ENCODE measurements around the gene DESI2.
"Not testable (repeated sequence)": the region's sequence is repeated elsewhere in the genome, so short reads cannot be mapped to it uniquely, and the experiment has no call there.

DESI2 gene

GRCh38 chr1:244655186-244655585 is 2.3 kb downstream of the DESI2 start:
- DNase-seq: no peak

DNA sequence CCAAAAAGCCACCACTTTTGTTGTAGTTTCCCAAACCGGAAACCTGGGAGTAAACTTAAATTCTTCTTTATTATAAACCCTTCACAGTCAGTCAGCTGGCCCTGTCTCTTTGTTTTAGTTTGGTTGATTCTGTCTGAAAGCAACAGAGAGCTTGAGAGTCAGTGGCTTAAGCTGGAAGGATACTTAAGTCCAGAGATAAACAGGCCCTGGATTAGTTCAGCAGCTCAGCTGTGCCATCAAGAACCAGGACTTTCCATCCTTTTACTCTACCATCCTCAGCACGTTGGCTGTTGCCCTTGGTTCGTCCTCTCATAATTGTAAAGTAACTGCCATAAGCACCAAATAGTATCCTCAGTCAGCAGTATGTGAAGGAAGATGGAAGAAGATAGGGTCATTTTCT is 4.5 kb downstream of the DESI2 start:
- no peak for DNase-seq

GRCh38 chr1:244659694-244660093 is 6.8 kb downstream of the DESI2 start:
- no peak for DNase-seq

DNA sequence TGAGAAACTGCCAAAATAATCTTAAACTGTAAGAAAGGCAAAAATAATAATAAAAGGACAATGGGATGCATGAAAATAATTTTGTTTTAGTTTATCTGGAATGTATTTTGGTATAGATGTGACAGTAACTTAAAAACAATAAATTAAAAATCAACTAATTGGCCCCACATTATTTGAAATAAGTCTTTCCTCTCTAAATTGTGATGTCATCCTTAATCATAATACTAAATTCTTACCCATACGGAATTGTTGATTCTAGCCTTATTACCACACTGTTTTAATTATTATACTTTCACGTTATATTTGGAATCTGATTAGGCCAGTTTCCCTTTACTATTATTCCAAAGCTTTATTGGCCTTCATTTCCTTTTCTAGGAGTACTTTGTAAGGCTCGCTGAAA is 7.7 kb downstream of the DESI2 start:
- no peak for DNase-seq

GRCh38 chr1:244661569-244662312 is 8.8 kb downstream of the DESI2 start:
- not testable (repeated sequence) for DNase-seq

GRCh38 chr1:244662599-244662998 is 9.7 kb downstream of the DESI2 start:
- no peak for DNase-seq

GRCh38 chr1:244664353-244664752 is 11.4 kb downstream of the DESI2 start:
- DNase-seq: no peak

DNA sequence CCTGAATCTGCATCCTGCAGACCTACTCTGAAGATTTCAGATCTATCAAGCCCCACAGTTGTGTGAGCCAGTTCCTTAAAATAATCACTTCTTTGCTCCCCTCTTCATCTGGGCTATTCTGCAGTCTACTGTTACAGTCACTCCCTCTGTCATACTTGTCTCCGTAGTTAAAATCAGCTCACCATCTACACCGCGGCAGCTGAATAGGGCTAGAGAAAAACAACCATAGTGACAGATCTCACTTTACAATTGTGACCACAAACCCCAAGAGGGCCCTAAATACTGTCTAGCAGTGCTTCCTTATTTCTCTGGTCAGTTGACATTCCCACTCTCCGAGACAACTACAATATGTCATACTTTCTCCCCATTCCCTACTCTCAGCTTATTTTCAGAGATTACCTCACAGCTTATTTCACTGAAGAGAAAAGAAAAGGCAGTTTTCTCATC is 12.9 kb downstream of the DESI2 start:
- DNase-seq: no peak

DNA sequence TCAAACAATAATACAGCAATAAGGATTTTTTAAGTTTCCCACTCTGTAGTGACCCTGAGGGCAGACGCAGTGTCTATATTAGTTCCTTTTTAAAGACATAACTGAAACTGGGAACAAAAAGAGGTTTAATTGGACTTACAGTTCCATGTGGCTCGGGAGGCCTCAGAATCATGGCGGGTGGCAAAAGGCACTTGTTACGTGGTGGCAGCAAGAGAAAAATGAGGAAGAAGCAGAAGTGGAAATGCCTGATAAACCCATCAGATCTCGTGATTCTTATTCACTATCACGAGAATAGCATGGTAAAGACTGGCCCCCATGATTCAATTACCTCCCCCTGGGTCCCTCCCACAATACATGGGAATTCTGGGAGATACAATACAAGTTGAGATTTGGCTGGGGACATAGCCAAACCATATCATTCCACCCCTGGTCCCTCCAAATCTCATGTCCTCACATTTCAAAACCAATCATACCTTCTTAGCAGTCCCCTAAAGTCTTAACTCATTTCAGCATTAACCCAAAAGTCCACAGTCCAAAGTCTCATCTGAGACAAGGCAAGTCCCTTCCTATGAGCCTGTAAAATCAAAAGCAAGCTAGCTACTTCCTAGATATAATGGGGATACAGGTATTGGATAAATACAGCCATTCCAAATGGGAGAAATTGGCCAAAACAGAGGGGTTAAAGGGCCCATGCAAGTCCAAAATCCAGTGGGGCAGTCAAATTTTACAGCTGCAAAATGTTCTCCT is 13.9 kb downstream of the DESI2 start:
- not testable (repeated sequence) for DNase-seq

- DNase-seq: no peak
Measured at GRCh38 chr1:244667797-244668196, 14.9 kb downstream of the DESI2 start.

- DNase-seq: no peak
Measured at GRCh38 chr1:244672946-244673682, 20.2 kb downstream of the DESI2 start.

GRCh38 chr1:244674446-244674845 is 21.5 kb downstream of the DESI2 start:
- no peak for DNase-seq

DNA sequence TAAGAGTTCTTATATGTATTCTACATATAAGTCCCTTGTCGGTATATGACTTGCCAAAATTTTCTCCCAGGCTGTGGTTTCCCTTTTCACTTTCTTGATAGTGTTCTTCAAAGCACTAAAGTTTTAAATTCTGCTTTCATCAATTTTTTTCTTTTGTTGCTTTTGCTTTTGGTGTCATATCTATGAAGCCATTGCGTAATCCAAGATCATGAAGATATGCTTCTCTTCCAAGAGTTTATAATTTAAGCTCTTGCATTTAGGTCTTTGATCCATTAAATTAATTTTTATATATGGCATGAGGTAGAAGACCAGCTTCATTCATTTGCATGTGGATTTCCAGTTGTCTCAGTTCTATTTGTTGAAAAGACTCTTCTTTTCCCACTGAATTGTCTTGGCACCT is 22.2 kb downstream of the DESI2 start:
- DNase-seq: no peak

GRCh38 chr1:244678697-244679096 is 25.8 kb downstream of the DESI2 start:
- no peak for DNase-seq

GRCh38 chr1:244680667-244681066 is 27.7 kb downstream of the DESI2 start:
- DNase-seq: no peak

GRCh38 chr1:244682087-244682486 is 29.2 kb downstream of the DESI2 start:
- not testable (repeated sequence) for DNase-seq

DNA sequence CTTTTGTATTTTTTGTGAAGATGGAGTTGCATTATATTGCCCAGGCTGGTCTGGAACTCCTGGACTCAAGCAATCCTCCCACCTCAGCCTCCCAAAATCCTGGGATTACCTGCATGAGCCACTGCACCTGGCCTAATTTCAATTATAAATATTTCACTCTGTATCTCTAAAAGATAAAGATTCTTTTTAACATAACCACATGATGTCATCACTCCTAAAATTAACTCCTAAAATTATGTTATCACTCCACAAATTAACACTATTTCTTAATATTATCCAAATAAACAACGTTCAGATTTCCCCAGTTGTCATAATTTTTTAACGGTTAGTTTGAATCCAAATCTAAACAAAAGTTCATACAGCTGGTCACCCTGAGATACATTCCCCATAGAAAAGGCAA is 43.0 kb downstream of the DESI2 start:
- no peak for DNase-seq

DNA sequence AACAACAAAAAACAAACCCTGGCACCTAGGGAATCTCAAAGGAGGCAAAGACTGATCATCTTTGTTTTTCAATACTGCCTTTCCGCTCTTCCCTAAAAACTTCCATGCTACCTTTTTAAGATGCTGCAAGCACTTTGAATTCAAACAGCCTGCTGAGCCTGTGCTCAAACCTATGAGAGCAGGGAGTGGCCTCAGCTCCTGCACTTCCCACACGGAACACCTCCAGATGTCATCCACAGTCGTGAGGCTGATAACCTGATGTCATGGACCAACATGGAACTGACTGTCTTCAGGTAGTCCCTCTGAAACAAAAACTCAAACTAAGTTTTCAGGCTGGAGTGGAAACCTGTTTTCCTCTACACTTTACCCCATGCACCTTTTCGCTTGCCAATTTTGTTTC is 46.8 kb downstream of the DESI2 start:
- DNase-seq: no peak

DNA sequence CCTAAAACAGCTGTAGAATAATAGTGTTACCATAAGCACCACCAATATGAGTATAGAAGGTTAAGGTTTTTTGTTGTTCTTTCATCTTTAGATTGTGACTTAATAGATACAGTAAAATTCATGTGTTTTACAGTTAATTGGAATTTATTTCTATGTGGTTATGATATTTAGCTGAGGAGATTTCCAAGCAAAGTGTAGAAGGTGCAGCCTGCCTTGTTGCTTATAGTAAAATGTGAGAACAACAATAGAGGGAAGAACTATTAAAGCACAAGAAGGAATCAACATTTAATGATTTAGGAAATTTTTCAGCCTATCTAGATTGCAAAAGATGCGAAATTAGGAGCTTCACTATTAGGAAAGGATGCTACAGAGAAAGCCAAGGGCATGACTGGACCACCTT is 47.9 kb downstream of the DESI2 start:
- no peak for DNase-seq

GRCh38 chr1:244702620-244703019 is 49.7 kb downstream of the DESI2 start:
- no peak for DNase-seq

GRCh38 chr1:244704107-244704506 is 51.2 kb downstream of the DESI2 start:
- no peak for DNase-seq

DNA sequence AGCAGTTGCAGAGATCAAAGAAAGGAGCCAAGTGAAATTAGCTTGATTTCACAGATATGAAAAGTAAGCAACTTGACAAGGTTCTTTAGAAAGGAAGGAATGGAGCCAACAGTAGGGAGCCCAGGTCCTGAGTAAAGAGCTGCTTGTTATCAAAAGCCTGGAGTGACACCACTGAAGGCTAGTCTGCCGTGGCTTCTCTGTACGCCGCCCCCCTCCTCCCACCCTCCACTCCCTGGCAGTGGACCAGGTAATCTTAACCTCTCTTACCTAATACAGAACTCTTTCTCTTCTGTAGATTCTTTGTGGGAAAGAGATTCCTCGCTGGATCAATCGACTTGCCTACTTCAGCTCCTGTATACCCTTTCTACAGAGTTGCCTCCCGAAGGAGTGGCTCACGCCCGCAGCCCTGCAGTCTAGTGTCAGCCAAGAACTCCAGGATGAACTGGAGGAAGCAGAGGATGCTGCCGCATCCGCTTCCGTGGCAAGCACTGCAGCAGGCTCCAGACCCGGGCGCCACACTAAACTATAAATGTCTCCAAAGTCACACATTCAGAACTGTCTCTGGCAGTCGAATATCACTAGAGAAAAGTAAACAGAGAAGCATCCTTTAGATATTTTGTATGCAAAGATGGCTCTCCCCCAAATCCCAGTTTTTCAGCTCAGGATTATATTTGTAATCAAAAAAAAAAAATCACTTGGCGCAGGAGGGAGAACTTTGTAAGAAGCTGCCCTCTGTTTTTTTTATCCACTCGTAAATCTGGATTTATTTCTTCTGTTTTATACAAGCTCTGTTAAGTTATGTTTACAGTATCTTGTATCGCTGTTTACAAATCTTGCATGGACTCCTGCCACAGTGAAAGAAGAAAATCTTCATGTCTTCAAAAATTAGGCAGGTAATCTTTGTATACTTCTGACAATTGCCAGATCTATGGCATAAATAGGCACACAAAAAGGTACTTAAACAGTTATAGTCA is 52.6 kb downstream of the DESI2 start:
- DNase-seq: no peak

- no peak for DNase-seq
Measured at GRCh38 chr1:244709076-244709475, 56.1 kb downstream of the DESI2 start.
